HL-60/S4 (cell line): ENCODE results near the gene CFAP157.

Experiments
- in situ Hi-C: fragments of 300-500 bp; cut with MboI; formaldehyde crosslinking; loops from 2 replicates; pipeline ENCODE4 v1.14.3; 2022; ENCODE audit warnings: low sequenced_read_pairs

CFAP157 gene

DNA sequence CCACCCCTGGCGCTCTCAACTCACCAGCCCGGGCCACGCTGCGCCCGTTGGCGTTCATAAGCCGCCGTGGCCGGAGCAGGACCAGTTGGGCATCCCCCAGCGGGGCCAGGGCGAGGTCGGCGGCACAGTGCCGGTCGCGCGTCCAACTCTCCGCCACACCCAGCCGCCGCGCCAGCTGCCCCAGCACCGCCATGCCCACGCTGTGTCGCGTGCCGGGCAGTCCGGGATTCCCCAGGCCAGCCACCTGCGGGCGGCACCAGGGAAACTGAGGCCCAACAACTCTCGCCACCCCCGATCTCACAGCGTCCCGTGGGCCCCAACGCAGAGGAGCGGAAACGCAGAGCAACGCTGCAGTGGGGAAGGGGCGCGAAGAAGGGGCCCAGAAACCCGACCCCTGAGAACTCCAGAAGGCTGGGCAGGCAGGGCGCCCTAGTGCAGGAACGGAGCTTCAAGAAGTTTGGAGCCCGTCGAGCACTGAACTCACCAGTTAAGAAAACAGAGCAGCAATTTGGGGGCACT lies 8.2 kb downstream of the CFAP157 start:
- in situ Hi-C loops: no loop called here

DNA sequence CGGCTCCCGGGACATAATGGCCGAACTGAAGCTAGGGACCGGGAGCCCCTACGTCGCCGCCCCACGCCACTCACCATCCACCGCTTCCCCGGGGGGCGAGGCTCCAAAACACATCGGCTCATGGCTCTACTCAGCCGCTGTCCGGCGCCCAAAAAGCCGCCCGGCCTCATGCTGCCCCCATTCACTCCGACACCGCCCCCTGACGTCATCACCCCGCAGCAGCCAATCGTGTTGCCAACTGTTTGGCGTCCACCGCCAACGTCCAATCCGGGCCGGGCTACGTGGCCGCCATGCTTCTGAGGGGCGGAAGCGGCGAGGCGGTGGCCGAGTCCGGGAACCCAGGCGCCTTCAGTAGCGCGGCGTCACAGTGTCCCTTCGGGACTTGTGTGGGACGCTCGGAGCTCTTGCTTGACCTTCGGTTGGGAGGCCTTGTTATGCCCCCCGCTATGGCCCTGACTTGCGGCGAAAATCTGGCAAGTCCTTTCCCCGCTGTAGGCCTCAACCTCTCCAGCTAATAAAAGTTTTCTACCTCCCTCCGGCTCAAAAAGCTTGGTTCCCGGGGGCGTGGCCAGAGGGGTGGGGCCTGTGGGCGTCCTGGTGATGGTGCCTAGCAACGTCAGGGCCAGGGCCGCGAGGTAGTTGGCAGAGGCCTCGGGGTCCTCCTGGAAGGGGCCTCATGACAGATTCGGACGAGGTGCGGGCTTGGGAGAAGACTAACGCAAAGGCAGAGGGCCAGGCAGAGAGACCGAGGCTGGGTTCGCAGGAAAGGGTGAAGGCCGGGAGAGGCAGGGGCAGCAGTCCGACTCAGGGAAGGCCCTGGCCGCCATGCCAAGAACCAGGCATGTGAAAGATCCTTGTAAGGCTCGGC lies 8.9 kb downstream of the CFAP157 start, which contains the start of the genes PTRH1 and TTC16:
Gene PTRH1 (minus strand): TSS at position 194 of the 868 bp plus-strand sequence. CDS start 24 bp downstream, at position 170.
Gene TTC16 (plus strand): TSS at position 610 of the 868 bp plus-strand sequence. CDS start 67 bp downstream, at position 677.
- in situ Hi-C loops: no loop called here

DNA sequence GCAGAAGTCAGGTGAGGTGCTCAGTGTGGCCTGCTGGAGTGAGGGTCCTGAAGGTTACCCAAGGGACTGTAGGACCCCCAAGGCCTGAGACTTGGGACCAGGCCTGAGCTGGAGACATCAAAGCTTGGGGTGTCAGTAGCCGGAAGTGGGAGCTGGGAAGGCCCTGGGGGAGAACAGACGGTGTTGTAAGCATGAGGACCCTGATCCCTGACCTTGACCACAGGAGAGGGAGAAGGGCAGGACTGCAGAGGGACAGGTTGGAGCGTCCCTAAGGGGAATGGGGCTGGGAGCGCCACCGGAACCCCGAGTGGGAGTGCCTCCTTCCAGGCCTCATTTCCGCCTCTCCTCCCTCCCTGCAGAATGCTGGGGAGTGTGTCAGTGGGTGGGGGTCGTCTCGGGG lies 9.6 kb downstream of the CFAP157 start:
- in situ Hi-C loops: no loop called here

DNA sequence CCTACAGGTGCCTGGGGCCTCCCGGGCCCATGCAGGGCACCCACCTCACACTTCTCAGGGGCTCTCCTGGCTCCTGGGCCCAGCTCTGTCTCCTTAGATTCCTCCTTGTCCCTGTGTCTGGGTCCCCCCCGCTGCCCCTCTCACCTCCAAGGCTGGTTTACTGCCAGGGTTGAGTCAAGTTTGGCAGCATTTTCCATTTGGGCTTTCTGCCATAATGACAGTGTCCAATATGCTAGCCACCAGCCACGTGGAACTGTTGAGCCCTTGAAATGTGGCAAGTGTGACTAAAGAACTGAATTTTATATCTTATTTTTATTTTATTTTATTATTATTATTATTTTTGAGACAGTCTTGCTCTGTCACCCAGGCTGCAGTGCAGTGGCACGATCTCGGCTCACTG lies 11.0 kb downstream of the CFAP157 start:
- in situ Hi-C loops: no loop called here

DNA sequence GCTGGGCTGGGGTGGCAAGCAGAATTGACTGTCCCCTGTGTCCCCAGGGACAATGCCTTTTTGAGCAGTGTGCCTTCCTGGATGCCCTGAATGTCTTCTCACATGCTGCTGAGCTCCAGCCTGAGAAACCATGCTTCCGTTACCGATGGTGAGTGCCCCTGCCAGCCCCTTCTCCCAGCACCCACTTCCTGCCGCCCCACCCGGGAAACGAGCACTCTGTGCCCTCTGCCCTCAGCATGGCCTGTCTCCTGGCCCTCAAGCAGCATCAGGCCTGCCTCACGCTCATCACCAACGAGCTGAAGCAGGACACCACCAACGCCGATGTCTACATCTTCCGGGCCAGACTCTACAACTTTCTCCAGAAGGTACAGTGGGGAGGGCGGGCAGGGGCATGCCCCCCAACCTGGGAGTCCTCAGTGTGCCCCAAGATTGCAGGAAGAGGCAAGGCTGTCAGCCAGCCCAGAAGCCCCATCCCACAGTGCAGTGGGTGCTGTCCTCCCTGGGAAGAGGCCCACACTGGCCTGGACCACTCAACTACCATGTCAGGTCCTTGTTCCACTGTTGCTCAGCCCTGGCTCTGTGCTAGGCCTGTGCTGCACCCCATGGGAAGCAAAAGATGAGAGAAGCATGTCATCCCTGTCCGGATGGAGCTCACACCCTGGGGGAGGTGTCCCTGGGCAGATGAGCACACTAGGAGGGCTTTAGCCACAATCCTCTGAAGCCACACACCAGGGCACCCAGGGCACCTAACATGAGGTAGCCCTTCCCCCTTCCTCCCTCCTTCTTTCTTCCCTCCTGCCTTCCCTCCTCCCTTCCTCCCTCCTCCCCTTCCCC lies 13.5 kb downstream of the CFAP157 start:
- in situ Hi-C loops: no loop called here

DNA sequence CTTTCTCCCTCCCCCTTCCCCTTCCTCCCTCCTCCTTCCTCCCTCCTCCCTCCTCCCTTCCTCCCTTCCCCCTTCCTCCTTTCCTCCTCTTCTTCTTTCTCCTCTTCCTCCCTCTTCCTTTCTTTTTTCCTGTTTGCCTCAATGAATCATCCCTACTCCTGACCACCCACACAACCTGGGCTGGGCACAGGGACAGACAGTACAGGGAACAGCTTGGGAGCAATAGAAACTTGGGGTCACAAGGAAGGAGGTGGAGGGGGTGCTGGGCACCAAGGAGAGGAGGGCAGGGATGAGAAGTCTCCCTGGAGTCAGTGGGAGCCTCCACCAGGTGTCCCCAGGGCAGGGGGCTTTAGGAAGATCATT lies 14.1 kb downstream of the CFAP157 start:
- in situ Hi-C loops: no loop called here

DNA sequence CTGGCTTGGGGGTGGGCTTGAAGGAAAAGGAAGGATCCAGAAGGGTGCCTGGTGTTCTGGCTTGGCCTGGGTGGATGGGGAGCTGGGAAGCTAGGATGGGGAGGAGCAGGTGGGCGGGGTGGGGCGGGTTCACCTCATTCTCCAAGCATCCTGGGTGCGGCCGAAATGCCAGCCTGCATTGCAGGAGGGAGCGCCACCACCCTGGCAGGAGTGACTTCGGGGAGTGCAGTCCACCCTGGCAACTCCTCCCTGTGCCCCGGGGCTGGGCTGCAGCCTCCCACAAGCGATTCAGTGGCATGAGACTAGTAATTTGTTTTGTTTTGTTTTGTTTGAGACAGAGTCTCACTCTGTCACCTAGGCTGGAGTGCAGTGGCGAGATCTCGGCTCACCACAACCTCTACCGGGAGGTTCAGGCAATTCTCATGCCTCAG lies 14.6 kb downstream of the CFAP157 start:
- in situ Hi-C loops: no loop called here

DNA sequence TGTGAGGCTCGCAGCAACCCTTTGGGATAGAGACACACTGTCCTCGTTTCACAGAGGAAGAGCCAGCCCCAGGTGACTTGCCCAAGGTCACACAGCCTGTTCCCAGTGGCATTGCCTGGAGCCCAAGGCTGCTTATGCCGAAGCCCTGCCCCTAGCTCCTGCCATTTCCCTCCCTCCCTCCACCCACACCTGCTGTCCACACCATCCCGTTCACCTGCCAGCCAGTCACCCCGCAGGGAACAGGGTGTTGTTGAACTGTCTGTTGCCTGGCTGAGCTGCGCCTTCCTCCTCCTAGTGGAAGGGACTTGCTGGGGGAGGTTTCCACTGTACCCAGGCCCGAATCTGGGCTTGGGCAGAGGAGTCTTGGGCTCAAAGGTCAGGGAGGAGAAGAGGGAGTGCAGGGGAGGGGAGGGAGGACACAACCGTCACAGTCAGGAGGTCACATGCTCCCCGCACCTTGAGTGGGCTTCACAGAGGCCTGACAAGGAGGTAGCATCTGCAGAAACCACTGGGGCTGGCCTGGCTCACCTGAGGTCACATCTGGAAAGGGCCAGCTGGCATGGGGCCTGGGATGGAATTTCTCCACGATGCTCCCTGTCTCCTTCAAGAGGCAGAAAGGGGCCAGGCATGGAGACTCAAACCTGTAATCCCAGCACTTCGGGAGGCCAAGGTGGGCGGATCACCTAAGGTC lies 15.4 kb downstream of the CFAP157 start:
- in situ Hi-C loops: no loop called here

DNA sequence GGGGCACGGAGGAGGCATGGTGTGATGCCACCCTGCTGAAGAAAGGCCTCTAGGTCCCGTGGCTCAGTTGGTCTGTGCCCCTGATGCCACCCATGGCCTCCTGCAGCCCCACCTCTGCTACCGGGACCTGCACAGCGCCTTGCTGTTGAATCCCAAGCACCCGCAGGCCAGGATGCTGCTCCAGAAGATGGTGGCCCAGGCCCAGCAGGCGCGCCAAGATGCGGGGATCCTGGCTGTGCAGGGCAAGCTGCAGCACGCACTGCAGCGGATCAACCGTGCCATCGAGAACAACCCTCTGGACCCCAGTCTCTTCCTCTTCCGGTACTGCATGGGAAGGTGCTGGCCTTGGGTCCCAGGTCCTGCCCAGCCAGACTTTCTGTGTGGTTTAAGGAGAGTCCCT lies 16.2 kb downstream of the CFAP157 start:
- in situ Hi-C loops: no loop called here

DNA sequence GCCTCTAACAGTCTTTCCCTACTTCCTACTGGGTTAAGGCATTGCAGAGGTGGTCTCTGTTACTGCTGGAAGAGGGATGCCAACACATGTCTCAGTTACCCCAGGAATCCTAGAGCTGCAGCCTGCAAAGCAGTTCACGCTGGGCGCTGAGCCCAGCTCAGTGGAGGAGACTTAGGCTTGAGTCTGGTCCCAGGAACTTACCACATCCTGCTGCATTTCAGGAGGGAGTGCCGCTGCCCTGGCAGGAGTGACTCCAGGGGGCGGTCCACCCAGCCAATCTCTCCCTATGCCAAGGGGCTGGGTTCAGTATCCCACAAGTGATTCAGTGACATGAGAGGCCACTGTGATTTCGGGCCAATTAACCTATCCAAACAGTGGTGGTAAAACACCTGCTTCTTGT lies 16.7 kb downstream of the CFAP157 start:
- in situ Hi-C loops: no loop called here

DNA sequence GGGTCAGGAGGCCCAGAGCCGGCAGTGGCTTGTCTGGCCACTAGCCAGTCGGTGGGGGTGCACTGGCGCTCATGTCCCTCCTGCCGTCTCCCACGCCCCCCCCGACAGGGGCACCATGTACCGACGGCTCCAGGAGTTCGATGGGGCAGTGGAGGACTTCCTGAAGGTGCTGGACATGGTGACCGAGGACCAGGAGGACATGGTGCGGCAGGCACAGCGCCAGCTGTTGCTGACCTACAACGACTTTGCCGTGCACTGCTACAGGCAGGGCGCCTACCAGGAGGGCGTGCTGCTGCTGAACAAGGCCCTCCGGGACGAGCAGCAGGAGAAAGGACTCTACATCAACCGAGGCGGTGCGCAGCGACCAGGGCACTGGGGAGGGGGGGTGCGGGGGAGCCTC lies 17.2 kb downstream of the CFAP157 start:
- in situ Hi-C loops: no loop called here

DNA sequence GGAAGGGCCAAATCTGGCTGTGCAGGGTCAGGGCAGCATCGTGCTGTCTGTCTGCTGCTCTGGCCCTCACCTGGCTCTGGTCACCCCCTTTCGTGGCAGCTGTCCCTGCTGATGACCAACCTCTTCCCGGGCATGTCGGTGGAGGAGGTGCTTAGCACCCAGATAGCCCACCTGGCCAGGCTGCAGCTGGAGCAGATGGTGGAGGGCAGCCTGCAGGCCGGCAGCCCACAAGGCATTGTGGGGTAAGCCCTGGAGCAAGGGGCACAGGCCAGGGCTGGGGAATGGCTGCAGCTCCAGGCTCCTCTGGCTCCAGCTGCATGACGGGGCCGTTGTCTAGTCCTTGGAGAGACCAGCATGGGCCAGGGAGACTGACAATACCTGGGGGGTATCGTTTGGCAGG lies 20.1 kb downstream of the CFAP157 start:
- in situ Hi-C loops: no loop called here

DNA sequence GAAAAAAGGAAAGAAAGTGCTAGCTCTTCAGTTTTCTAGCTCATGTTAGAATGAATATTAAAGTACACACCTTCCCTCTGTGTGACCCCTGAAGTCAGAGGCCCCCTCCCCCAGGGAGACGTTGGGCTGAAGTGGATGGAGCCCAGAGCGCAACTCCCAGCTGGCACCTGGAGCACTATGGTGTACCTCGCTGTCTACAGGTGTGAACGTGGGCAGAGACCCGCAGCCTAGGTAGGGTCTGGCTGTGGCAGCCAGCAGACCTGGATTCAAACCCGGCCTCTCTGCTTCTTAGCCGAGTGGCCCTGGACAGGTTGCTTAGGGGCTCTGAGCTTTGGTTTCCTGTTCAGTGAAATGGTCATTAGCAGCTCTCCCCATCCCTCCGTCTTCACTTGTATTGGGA lies 22.0 kb downstream of the CFAP157 start:
- in situ Hi-C loops: no loop called here

DNA sequence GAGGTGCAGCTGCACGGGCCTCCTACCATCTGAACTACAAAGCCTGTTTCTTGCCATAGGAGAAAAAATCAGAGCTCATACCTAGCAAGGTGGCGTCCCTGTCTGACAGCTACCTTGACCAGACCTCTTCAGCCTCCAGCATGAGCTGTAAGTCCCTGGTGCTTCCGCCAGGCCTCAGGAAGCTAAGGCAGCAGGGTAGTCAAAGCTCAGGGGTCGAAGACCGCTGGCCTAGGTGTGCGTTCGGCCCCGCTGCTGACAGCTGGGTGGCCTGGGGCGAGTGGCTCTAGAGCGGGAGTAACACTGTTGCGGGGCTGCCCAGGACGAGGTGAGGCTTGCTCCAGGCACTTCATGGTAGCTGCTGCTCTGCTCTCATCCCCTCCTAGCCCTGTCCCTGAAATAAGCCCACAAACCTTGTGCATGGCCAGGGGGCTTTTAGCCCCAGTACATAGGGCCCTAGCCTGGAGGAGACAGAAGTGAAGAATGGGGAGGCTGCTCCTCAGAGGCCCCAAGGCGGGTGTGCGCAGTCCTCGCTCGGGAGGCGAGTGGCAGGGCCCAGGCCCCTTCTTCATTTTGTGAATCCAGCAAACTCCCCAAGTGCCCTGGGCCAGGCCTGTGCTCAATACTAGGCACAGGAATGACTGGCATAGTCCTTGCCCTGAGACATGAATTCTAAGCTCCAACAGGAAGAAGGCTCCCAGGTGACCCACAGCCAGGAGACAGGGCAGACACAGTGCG lies 22.9 kb downstream of the CFAP157 start:
- in situ Hi-C loops: loop anchor here (10.0 kb wide), 3 partner anchors 135 to 225 kb away; partner anchors contain the start of gene AK1

DNA sequence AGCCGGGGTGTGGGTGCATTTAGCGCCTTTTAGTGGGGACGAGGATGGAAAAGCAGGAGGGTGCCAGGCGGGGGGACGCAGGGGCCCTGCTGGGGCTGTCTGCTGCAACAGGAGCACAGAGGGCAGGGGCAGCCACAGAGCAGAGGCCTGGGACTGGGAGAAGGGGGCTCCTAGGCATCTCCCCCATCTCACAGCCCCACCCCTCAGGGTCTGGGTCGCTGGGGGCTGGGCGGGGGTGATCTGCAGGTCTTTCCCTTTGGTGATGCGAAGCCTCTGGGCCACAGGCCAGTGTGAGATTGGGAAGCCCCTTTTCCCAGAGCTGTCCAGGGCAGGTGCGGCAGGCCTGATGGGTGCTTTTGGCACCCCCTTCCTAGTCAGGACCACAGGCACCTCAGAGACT lies 23.5 kb downstream of the CFAP157 start:
- in situ Hi-C loops: loop anchor here (10.0 kb wide), 3 partner anchors 135 to 225 kb away; partner anchors contain the start of gene AK1

DNA sequence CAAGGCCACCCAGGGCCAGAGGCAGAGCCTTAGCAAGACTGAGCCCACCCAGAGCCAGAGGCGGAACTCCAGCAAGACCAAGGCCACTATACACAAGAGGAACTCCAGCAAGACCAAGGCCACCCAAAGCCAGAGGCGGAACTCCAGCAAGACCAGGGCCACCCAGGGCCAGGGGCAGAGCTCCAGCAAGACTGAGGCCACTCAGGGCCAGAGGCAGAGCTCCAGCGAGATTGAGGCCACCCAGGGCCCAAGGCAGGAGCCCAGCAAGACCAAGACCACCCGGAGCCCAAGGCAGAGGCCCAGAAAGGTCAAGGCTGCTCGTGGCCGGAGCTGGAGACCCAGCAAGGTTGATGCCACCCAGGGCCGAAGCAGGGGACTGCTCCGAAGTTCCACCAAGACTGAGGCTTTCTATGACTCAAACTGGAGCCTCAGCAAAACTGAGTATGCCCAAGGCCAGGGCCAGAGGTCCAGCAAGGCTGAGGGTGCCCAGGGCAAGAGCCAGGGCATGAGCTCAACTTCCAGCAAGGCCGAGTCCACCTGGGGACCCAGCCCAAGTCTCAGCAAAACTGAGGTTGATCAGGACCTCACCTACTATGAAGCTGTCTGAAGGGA lies 24.1 kb downstream of the CFAP157 start:
- in situ Hi-C loops: loop anchor here (10.0 kb wide), 3 partner anchors 136 to 226 kb away; partner anchors contain the start of gene AK1

DNA sequence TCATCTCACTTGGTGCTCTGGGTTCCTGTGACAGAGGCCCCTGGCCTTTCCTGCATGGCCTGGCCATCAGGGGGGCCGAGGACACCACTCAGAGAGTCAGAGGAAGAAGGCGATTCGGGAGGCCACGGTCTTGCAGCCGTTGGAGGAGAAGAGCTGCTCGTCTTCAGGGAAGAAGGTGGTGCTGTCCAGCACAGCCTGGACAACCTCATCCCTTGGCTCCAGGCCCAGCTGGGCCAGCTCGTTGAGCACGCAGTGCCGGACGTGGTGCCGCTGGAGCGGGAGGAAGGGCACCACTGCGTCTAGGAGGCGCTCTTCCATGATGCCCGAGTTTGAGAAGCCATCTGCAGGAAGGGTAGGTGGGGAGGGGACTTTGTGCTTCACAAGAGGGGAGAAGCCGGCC lies 25.1 kb downstream of the CFAP157 start:
- in situ Hi-C loops: loop anchor here (10.0 kb wide), 3 partner anchors 137 to 227 kb away; partner anchors contain the start of gene AK1

DNA sequence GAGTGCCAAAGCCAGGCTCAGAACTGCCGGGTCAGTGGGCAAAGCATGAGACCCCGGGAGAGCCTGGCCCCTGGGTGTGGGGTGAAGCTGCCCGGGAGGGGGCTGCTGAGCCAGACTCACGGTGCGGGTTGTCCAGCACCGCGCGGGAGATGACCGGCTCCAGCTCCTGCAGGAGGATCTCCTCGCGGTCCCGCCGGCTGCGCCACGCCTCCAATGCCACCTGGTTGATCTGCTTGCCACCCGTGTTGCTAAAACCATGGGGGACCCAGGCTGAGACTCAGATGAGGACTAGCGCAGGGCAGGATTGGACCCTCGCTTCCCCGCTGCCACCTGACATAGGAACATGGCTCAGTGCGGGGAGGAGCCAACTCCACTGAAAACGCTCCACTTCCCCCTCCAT lies 25.7 kb downstream of the CFAP157 start:
- in situ Hi-C loops: loop anchor here (10.0 kb wide), 3 partner anchors 138 to 228 kb away; partner anchors contain the start of gene AK1

DNA sequence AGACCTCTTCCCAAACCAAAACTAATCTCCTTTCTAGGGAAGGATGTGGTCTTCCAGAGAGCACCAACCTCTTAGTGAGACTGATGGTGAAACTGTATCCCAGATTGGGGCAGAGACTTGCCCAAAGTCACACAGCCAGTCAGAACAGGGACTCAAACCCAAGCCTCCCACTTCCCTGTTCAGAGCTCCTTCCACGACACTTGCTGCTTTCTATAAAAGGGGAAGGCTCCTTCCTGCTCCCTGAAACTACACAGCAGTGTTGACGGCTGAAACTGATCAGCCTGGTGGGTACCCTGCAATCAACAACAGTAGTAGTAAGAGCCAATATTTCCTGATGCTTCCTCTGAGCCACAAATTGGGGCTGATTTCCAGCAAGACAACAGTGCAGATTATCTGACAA lies 26.8 kb downstream of the CFAP157 start:
- in situ Hi-C loops: loop anchor here (10.0 kb wide), 3 partner anchors 139 to 229 kb away; partner anchors contain the start of gene AK1
